Measurements from ENCODE around the gene S100A14. TPM values are rescaled to one million over a fixed set of nuclear protein-coding genes. Genes with fewer than 3 reads are reported as not detected.

S100A14 gene
- total and polyA plus RNA-seq, 2 of the 13 experiments (the other 11 are each of a cell fraction or from before 2014, with no cell fraction given): 1.4 to 7.7 TPM

- TF ChIP-seq GPBP1L1 (CRISPR knock-in tag; IDR thresholded peaks at IDR 0.05) (no peak), AFF4 (CRISPR knock-in tag; IDR thresholded peaks at IDR 0.05) (no peak), NFYC (CRISPR knock-in tag; IDR thresholded peaks at IDR 0.05) (no peak), SNRNP70 (IDR thresholded peaks at IDR 0.05; ENCODE audit: low read depth, low read length) (no peak), HOXD1 (CRISPR knock-in tag; IDR thresholded peaks at IDR 0.05) (no peak), ZBTB34 (CRISPR knock-in tag; IDR thresholded peaks at IDR 0.05) (no peak), ZHX2 (IDR thresholded peaks at IDR 0.05; ENCODE audit: low read depth) (no peak), ZHX2 (CRISPR knock-in tag; IDR thresholded peaks at IDR 0.05; ENCODE audit: borderline replicate concordance) (no peak)
Measured at GRCh38 chr1:153586347-153586746, 29.8 kb downstream of the S100A14 start (continued).

All from HepG2 (cell line).